ENCODE measurements around the gene INPP4A.

The INPP4A gene

DNA sequence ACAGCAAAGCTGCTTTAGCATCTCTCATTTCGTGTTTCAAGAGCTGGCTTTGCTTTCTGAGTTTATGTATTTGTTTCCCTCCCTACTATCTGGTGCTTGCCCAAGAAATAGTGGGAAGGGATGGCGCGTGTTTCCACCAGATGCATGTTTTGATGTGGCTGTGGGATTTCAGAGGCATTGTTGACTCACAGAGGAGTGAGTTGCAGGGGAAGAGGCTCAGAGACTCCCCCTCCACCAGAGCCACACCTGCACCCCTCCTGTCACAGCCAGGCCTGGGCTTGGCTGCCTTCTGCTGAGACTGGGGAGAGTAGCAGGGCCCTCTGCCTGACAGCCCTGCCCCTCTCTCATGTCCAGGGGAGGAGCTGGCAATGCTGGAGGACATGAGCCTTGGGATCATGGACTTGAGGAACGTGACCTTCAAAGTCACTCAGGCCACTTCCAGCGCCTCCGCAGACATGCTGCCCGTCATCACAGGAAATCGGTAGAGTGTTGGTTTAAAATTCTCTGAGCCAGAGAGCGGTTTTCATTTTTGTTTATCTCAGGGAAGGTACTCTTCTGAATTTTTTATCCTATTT is 120.7 kb downstream of the INPP4A start:
- no peak for DNase-seq (ENCODE audit: low read depth)

DNA sequence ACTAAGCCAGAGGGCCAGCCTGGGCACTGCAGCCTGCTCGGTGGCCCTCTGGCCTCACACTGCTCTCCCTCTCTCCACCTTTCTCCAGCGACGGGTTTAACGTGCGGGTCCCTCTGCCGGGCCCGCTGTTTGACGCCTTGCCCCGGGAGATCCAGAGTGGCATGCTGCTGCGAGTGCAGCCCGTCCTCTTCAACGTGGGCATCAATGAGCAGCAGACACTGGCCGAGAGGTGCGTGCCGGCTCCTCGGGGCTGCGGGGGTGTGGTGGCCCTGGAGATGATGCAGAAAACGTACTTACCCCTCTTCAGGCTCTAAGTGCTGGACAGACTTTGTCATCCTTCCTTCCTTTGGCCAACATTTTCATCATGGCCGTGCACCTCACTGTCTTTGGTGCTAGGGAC is 121.3 kb downstream of the INPP4A start:
- DNase-seq (ENCODE audit: low read depth), result no peak

DNA sequence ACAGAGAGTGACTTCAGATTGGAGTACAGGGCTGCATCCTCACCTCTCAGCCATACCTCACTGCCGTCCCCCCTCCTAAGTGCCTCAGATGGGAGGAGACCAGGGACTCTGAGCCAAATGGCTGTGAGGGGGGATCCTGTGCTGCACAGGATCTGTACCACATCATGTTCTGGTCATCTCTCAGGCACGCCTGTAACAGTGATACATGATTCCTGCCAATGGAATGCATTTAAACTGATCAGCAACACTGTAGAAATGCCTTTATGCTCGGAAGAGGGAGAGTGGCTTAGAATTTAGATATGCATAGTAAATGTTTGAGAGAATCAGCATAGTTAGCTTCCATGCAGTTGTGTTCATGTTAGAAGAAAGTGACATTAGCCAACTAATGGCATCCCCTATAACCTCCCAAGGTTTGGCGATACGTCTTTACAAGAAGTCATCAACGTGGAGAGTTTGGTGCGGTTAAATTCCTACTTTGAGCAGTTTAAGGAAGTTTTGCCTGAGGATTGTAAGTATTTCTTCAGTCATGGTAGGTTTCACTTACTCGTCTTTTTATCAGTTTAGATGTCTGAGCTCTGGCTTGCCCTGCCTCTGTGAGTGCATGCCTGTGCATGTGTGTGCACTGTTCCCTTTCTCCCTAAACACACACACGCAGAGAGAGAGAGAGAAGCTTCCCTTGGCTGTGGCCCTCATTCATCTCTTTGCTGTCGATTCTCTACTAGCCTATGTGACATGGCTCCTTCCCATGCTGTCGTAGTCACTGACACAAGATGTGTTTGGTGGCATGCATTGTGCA is 123.7 kb downstream of the INPP4A start:
- DNase-seq (ENCODE audit: low read depth), result peak; percentile 79

DNA sequence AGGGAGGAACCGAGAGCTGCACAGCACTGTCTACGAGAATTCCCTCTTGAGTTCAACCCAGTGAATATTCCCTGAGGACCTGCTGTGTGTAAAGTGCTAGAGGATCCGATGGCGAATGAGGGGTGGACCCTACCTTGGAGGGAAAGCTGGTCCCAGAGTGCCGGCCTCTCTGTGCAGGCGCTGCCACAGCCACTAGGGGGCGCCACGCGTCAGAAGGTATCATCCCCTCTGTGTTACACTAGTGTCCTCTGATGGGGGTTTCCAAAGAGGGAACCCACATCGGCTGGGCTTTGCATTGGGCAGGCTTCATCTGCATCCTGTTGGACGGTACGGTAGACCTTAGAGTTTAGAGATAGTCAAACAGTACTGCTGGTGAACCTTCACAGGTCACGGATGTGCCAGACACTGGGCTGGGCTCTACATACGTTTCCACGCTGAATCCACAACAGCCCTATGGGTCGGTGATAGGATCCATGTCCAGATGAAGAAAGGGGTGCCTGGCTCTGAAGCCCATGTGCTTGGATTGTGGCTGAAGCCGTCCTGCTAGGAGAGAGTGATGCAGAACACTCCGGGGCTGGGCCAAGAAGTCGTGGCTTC is 124.6 kb downstream of the INPP4A start:
- DNase-seq (ENCODE audit: low read depth), result peak; percentile 6

DNA sequence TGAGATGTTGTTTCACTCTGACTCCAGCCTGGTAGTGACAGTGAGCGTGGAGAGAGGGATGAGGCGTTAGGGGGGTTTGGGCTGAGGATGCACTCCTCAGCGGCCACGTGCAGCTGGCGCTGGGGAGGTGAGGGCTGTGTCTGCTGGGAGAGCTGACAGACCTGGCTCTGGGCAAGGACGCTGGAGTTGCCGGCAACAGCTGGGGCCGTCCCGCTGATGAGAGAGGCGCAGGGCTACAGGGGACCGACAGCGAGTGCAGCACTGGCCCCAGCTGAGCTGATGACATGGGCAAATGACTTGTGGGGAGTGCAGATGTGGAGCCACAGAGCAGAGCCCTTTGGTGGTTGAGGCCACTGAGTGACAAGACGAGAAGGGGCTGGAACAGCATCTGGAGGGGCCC is 125.3 kb downstream of the INPP4A start:
- no peak for DNase-seq (ENCODE audit: low read depth)

DNA sequence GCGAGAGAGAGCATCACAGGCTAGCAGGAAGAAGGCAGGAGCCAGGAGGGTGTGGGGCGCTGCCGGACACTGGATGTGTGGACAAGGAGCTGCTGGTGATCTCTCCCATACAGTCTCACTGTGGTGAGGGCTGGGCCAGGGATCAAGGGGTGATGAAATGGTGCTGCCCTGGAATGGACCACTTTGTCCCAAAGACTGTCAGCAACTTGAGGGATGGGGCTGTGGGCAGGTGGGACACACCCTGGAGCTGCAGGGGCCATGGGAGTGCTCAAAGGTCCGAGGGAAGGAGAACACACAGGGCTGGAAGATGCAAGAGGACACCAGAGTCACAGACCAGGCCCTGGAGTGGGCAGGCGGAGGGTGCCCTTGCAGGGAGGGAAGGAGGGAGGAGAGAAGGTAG is 125.7 kb downstream of the INPP4A start:
- no peak for DNase-seq (ENCODE audit: low read depth)

DNA sequence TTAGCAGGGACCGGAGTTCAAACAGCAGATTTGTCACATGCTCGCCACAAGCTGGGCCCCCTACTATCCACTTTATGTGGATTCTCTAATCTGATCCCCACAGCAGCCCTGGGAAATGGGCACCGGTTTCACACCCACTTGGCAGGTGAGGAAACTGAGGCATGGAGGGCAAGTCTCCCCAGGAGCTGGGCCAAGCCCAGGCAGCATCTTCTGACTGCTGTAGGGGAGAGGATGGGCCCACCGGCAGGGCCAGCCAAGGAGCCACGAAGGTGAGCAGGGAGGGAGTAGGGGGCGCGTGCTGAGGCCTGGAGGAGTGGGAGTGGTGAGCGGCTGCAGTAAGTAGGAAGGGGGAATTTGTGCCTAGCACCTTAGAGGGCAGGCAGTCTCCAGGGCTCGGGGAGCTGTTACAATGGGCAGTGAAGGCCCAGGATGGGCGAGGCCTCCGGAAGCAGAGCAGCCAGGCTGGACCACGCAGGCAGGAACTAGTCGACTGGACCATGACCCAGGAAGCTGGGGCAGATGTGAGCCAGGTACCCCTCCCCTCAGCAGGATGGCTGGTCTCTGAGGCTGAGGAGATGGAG is 126.6 kb downstream of the INPP4A start:
- DNase-seq (ENCODE audit: low read depth), result no peak

DNA sequence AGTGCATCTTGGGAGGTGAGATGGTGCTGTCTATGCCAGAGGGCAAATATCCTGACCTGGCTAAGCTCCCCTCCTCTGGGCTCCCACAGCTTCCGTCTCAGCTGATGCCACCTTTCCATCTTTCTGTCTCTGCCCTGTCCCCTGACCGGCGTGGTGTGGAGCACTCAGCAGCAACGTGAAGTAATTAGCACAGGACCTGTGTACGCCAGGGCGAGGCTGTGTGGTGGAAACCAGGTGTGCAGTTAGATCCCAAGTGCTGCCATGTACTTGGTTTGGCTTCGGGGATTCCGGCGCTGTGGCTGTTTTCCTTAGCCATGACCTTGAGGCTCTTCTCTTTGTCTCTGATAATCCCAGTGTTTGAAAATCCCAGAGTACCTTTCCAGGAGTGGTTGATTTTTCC is 127.1 kb downstream of the INPP4A start:
- no peak for DNase-seq (ENCODE audit: low read depth)

DNA sequence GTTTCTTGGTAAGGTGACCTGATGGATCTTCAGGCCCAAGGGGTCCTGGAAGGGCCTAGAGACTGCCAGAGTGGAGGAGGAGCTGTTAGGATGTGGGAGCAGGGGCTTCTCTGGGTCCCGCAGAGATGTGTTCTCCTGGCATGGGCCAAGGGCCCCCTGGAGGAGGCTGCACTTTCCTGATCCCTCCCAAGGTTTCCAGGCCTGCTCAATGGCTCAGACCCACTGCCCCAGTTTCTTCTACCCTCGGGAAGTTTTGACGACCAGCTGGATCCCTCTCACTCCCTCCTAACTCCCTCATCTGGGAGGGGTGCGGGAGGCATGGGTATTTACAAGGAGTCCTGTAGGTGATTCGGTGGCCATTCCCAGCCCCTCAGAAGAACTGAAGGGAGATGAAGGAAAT is 127.6 kb downstream of the INPP4A start:
- DNase-seq (ENCODE audit: low read depth), result no peak

DNA sequence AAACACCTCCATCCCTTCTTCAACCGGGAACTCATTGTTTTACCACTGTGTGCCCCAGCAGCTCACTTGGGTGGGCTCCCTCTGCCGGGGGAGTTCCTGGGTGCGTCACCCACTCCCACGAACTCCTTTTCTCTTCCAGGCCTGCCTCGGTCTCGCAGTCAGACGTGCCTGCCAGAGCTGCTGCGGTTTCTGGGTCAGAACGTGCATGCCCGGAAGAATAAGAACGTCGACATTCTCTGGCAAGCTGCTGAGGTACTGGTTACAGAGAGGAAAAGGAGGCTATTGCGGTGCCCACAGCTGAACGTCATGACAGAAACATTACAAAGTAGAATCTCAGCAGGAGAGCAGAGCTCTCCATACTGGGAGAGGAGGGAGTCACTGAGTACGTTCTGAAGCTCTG is 128.0 kb downstream of the INPP4A start:
- no peak for DNase-seq (ENCODE audit: low read depth)

DNA sequence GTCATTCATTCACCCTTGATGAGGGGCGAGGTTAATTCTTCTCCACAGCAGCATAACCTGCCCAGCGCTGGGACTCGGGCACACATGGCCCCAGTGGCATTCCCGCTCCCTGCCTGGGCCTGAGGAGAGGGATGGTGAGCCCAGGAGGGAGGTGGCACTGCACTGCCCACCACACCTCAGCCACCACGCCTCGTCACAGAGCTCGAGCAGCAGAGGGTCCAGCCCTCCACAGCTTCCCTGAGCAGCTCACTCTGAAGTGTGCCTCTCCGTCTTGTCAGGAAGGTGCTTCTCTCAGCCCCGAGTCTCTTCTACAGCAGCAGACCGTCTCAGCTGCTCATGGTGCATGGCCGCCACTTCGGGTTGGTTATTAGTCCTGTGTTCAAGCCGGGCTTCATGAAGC is 128.8 kb downstream of the INPP4A start:
- no peak for DNase-seq (ENCODE audit: low read depth)

DNA sequence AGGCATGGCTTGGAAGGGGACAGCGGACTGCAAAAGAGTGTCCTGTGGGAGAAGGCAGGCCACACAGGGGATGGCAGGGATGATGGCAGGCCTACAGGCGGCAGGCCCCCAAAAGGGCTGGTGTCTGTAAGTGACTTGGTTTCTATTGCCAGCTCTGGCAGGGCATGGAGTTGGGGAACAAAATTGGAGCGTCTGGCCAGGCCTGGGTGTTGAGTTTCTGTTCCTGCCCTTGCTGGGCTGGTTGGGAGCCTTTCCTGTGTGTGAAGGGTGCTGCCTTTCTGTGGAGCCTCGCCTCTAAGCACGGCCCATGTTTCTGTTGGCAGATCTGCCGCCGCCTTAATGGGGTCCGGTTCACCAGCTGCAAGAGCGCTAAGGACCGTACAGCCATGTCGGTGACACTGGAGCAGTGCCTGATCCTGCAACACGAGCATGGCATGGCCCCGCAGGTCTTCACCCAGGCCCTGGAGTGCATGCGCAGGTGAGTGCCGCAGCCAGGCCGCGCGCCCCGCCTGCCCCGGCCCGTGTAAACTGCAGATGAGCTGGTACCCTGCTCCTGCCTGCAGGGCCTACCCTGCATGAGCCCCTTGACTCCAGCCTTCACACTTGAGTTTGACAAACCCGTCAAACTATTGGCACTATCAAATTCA is 132.1 kb downstream of the INPP4A start:
- no peak for DNase-seq (ENCODE audit: low read depth)

DNA sequence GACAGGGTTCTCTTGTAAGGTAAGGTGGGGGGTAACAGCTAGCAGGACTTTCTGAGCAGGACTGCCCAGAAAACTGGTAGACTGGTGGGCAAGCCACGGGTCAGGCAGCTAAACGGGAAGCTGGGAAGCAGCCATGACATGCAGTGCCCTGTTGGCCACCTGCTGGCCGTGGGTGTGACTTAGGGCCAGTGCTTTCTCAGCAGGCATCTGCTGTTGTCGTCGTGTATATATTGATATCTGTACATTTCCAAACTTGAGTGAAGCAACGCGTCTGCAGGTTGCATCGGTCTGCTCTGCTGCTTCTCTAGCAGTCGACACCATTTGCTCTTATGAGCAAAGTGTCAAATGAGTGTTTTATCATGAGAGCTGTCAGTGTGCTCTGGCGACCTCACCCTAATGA is 132.7 kb downstream of the INPP4A start:
- DNase-seq (ENCODE audit: low read depth), result no peak

DNA sequence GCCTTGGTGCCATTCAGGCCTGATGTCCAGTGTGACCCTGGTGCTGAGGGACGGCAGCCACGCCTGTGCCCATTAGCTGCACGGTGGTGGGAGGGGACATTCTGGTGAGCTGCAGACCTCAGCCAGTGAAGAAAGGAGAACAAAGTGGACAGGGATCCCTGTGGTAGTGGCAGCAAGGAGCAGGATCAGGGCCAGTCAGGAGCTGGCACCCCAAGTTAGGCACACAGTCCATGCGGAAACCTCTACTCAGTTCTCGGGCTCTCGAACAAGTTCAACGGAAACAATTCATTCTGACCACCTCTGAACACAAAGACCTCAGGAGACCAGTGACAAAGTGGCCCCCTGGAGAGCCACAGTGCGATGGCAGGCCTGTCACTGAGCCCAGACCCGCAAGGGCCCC is 133.6 kb downstream of the INPP4A start:
- no peak for DNase-seq (ENCODE audit: low read depth)

DNA sequence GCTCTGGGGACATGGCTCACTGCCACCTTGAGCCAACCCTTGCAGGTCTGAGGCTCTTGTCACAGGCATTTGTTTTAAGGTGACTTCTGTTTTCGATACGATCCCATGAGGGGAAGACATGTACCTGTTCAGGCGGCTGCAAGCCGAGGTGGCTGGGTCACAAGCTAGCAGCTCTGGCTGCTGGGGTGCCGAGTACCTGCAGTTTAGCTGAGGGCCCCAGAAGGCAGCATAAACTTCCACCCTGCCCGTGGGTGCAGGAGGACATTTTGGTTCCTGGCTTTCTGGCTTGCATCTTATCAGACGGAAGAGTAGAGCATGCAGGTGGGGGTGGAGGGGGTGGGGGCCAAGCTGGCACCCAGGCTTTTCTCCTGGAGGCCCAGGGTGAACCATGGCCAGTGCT is 135.3 kb downstream of the INPP4A start:
- no peak for DNase-seq (ENCODE audit: low read depth)

DNA sequence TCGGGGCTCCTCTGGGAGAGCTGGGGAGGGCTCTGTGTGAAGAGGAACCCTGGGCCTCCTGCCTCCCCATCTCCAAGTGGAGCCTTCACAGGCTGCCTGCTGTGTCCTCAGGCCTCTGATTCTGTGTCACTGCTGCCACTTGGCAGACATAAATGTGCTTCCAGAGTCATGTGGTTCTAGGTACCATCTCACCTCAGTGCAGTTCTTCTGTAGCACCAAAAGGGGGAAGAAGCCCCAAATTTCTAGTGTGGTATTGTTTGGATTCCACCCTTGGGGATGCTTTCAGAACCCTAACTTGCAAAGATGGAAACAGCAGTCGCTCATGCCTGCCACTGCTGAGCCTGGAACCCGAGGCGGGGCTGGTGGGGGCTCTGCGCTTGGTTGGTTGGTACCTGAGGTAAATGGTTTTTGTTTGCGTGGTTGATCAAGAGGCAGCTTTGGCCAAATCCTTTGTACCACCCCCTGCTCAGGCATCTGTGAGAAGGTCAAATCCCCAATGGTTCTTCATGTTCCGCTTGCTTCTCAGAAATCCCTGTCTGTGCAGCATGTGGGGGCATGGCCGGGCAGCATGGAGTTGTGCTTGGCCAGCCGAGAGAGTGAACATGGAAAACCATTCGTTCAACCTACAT is 136.1 kb downstream of the INPP4A start:
- no peak for DNase-seq (ENCODE audit: low read depth)

DNA sequence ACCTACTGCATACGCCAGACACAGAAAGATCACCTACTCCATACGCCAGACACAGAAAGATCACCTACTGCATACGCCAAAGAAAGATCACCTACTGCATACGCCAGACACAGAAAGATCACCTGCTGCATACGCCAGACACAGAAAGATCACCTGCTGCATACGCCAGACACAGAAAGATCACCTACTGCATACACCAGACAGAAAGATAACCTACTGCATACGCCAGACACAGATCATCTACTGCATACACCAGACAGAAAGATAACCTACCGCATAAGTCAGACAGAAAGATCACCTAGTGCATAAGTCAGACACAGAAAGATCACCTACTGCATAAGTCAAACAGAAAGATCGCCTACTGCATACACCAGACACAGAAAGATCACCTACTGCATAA is 137.9 kb downstream of the INPP4A start:
- no peak for DNase-seq (ENCODE audit: low read depth)

DNA sequence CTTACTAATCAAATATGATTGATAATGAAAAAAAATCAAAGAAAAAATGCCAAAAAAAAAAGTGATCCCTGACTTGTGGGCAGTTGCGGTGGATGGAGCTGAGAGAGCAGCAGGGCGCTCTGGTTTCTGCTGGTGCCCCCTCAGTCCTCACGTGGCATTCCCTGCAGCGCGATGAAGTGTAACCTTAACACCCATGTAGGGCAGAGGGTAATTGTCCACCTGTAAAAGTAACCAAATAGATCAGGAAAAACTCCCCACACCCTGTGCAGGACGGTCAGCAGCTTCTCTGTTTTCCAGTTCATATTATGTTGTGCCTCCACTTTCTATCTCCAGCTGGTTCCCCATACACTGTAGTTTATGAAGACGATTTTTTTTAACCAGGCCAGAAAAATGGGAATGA is 138.6 kb downstream of the INPP4A start:
- DNase-seq (ENCODE audit: low read depth), result no peak

DNA sequence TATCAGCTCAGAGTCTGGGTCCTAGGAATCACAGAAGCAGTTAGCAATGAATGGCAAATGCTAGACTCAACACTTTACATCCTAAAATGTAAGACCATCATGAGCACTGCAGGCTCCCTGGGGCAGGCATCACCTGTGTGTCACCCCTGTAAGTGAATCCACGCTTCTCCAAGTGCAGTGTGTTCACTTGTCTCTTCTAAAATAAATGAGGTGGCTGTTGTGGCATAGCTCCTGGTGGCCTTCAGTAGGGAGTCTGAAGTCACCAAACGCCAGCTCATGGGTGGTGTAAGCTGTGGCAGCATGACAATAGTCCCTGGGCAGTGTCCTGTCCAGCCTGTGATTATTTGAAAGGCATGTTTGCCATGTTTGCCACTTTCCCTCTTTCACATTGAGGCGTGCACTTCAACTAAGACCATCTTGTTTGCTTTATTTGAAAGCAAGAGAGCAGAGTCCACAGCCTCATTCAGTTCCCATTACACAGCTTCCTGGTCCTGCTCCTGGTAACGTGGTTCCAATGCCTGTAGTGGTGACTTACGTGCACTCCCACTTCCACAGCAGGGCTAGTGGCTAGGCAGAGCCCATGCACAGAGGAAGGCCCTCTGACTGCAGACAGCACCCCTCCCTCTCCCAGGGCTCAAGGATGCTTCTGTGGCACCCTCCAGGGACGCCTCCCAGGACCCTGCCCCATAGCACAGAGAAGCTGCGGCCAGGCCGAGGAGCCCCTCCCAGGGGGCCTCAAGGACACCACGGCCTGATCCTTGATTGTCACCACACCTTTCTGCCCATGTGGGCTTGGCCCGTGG is 139.4 kb downstream of the INPP4A start:
- DNase-seq (ENCODE audit: low read depth), result no peak

DNA sequence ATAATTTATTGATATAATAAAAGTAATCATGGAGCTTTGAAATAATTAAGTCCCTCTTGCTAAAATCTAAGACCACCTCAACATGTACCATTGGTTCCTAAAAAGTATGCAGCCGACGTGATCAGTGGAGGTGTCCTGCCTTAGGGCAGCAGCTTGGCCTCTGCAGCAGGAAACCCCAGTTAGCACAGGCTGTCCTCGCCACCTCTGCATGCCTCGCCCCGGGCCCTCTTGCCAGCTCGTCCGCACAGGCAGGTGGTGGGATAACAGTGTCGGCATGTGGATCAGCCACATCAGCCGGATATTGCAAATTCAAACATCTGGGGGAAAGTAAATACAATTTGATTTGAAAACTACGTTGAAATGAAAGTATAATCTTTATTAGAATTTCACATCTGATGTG is 140.7 kb downstream of the INPP4A start:
- no peak for DNase-seq (ENCODE audit: low read depth)

DNA sequence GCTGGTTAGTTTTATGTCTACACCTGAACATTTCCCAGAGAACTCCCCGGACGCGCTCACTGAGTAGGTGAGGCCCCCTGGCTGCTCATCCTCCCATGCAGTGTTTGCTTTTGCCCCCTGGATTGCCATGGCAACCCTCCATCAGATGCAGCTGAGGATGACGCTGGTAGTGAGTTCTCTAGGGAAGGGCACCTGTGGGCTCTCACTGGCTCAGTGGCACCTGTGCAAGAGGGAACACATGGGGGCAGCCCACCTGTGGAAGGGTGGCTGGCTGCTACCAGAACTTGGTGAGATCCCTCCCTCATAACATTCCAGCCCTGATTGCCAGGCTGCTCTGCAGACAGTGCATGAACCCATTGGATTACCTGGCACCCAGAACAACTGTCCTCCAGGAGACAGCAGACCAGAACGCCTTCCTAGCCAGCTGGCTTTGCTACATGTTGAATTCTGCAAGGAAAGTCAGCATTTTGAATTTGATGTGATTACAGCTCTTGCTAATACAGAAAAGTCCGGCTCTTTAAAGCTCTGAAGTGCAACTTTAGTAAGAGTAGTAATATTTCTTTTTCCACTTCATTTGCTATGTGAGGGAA is 142.0 kb downstream of the INPP4A start:
- no peak for DNase-seq (ENCODE audit: low read depth)

Measured in EH (cell line).